Esophagus squamous epithelium (tissue), 4 donors: ENCODE results near the gene HNRNPAB.

ENCODE experiments used
- CTCF ChIP-seq, 6 experiments: fragments of 450-650 bp in 4 of 6; fragments of 200-600 bp in 2 of 6; sonication (generic) in 2 of 6; IDR thresholded peaks; one replicate each; pipeline ENCODE4 v1.5.1; 2016 to 2019; ENCODE audit warnings: antibody characterized with exemption in 6 of 6, mild to moderate bottlenecking in 4 of 6, moderate library complexity in 4 of 6
- POLR2A ChIP-seq, 4 donors: fragments of 450-650 bp; IDR thresholded peaks; one replicate each; pipeline ENCODE4 v1.6.1; 2017; ENCODE audit warnings: antibody characterized with exemption in 4 of 4, mild to moderate bottlenecking in 4 of 4, moderate library complexity in 3 of 4

GRCh38 chr5:178196281-178196812, 8.0 kb upstream of the HNRNPAB start:
- TF ChIP-seq POLR2A (IDR thresholded peaks at IDR 0.05) (no peak), CTCF (IDR thresholded peaks at IDR 0.05) (no peak)
